Neural progenitor cell (in vitro differentiated cells): ENCODE results near the gene NHLRC4. TPM values are rescaled to one million over a fixed set of nuclear protein-coding genes. Genes with fewer than 3 reads are reported as not detected.

Experiments used
- DNase-seq: peaks from one replicate; pipeline ENCODE4 v3.0.0-alpha.2; 2016; ENCODE audit warnings: low spot score
- H2AFZ ChIP-seq: fragments of 200-600 bp; sonication (generic); replicated peaks from 2 replicates; pipeline ENCODE4 v1.6.1; 2016; ENCODE audit warnings: antibody characterized with exemption
- H3F3A ChIP-seq: fragments of 200-600 bp; sonication (generic); 2 replicates; pipeline ENCODE4 v1.6.1; 2016; ENCODE audit warnings: antibody characterized with exemption, low read depth
- H3K27ac ChIP-seq: fragments of 200-600 bp; sonication (generic); 2 replicates; pipeline ENCODE4 v1.5.1; 2016; ENCODE audit warnings: mild to moderate bottlenecking
- H3K27me3 ChIP-seq: fragments of 200-600 bp; sonication (generic); 2 replicates; pipeline ENCODE4 v1.6.1; 2016; ENCODE audit warnings: mild to moderate bottlenecking, moderate library complexity
- H3K36me3 ChIP-seq: fragments of 200-600 bp; sonication (generic); 2 replicates; pipeline ENCODE4 v1.5.1; 2016
- H3K4me1 ChIP-seq: fragments of 200-600 bp; sonication (generic); 2 replicates; pipeline ENCODE4 v1.6.1; 2016; ENCODE audit warnings: mixed run types
- H3K4me2 ChIP-seq: fragments of 200-600 bp; sonication (generic); 2 replicates; pipeline ENCODE4 v1.6.1; 2016
- H3K4me3 ChIP-seq: fragments of 200-600 bp; sonication (generic); 2 replicates; pipeline ENCODE4 v1.5.1; 2016
- H3K79me2 ChIP-seq: fragments of 200-600 bp; sonication (generic); 2 replicates; pipeline ENCODE4 v1.6.1; 2016; ENCODE audit warnings: low read depth
- H3K9ac ChIP-seq: fragments of 200-600 bp; sonication (generic); 2 replicates; pipeline ENCODE4 v1.6.1; 2016
- H3K9me3 ChIP-seq: fragments of 200-600 bp; sonication (generic); 2 replicates; pipeline ENCODE4 v1.5.1; 2016; ENCODE audit warnings: low read depth
- H4K20me1 ChIP-seq: fragments of 200-600 bp; sonication (generic); 2 replicates; pipeline ENCODE4 v1.6.1; 2016; ENCODE audit warnings: low read depth
- H3K27ac Mint-ChIP-seq: 3 replicates; pipeline ENCODE4 v1.8.0; 2021; ENCODE audit warnings: mixed read lengths
- H3K27me3 Mint-ChIP-seq: 2 replicates; pipeline ENCODE4 v1.8.0; 2022; ENCODE audit warnings: low read depth, mild to moderate bottlenecking, inconsistent platforms, moderate library complexity, mixed read lengths; ENCODE audit not compliant: insufficient read depth
- H3K36me3 Mint-ChIP-seq: 3 replicates; pipeline ENCODE4 v1.8.0; 2021; ENCODE audit warnings: mixed read lengths
- H3K4me1 Mint-ChIP-seq: 3 replicates; pipeline ENCODE4 v1.8.0; 2021; ENCODE audit warnings: mixed read lengths
- H3K4me3 Mint-ChIP-seq: 3 replicates; pipeline ENCODE4 v1.8.0; 2021; ENCODE audit warnings: mild to moderate bottlenecking, moderate library complexity, mixed read lengths
- H3K9me3 Mint-ChIP-seq: 3 replicates; pipeline ENCODE4 v1.8.0; 2020; ENCODE audit warnings: mixed read lengths
- EZH2 ChIP-seq: fragments of 200-600 bp; sonication (generic); IDR thresholded peaks from 2 replicates; pipeline ENCODE4 v1.6.1; 2017; ENCODE audit warnings: antibody characterized with exemption, mild to moderate bottlenecking, moderate library complexity
- EZH2phosphoT487 ChIP-seq: fragments of 200-600 bp; sonication (generic); IDR thresholded peaks from 2 replicates; pipeline ENCODE4 v1.6.1; 2017; ENCODE audit warnings: antibody characterized with exemption
- total RNA-seq: library from RNA; depleted of rRNA; stranded (reverse); fragments of >200 nt; gene quantifications from 2 replicates; pipeline ENCODE4 v1.2.3, GENCODE V29; 2015; ENCODE audit warnings: low replicate concordance
- TF ChIP-seq, protein P1 (sequence below): fragments of 200-600 bp; sonication (generic); IDR thresholded peaks from 2 replicates; pipeline ENCODE4 v1.5.1; 2017; ENCODE audit warnings: antibody characterized with exemption, mild to moderate bottlenecking

Gene NHLRC4
- total RNA-seq, 1 donor from 2014 or later: not detected

GRCh38 chr16:588889-589657, 22.3 kb downstream of the NHLRC4 start:
- peak overlapping the region; percentile 100 for H3K27ac Mint-ChIP-seq
- peaks cover 42% of the 10 kb centered on the region for H3K27me3 ChIP-seq
- H3K9me3 ChIP-seq: no peaks in the 10 kb centered on the region
- H4K20me1 ChIP-seq: peaks cover 74% of the 10 kb centered on the region
- peak overlapping the region; percentile 92 for H3K27ac ChIP-seq
- H2AFZ ChIP-seq: peak overlapping the region; percentile 99
- peaks cover 3% of the 10 kb centered on the region for H3K36me3 Mint-ChIP-seq
- H3F3A ChIP-seq: peaks cover 20% of the 10 kb centered on the region
- H3K4me1 Mint-ChIP-seq: peaks cover 30% of the 10 kb centered on the region
- peak overlapping the region; percentile 94 for H3K4me3 ChIP-seq
- H3K4me2 ChIP-seq: peak overlapping the region; percentile 94
- peaks cover 5% of the 10 kb centered on the region for H3K4me1 ChIP-seq
- peak; percentile 96 for DNase-seq
- H3K9me3 Mint-ChIP-seq: no peaks in the 10 kb centered on the region
- no peaks in the 10 kb centered on the region for H3K36me3 ChIP-seq
- TF ChIP-seq, protein P1, sequence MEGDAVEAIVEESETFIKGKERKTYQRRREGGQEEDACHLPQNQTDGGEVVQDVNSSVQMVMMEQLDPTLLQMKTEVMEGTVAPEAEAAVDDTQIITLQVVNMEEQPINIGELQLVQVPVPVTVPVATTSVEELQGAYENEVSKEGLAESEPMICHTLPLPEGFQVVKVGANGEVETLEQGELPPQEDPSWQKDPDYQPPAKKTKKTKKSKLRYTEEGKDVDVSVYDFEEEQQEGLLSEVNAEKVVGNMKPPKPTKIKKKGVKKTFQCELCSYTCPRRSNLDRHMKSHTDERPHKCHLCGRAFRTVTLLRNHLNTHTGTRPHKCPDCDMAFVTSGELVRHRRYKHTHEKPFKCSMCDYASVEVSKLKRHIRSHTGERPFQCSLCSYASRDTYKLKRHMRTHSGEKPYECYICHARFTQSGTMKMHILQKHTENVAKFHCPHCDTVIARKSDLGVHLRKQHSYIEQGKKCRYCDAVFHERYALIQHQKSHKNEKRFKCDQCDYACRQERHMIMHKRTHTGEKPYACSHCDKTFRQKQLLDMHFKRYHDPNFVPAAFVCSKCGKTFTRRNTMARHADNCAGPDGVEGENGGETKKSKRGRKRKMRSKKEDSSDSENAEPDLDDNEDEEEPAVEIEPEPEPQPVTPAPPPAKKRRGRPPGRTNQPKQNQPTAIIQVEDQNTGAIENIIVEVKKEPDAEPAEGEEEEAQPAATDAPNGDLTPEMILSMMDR: no peak
- TF ChIP-seq EZH2phosphoT487 (no peak), EZH2 (no peak)
- H3K79me2 ChIP-seq: peaks cover 32% of the 10 kb centered on the region
- peak overlapping the region; percentile 100 for H3K4me3 Mint-ChIP-seq
- H3K27me3 Mint-ChIP-seq: peaks cover 15% of the 10 kb centered on the region
- H3K9ac ChIP-seq: peak overlapping the region; percentile 78

GRCh38 chr16:589658-590187, 22.9 kb downstream of the NHLRC4 start, which contains the start of gene RAB40C:
TSS of gene RAB40C (plus strand) at chr16:590066. CDS start at chr16:590292, 226 bp downstream.
- Histone ChIP-seq H3K9me3 (no peaks in the 10 kb centered on the region), H3K4me1 (peaks cover 3% of the 10 kb centered on the region), H4K20me1 (peaks cover 77% of the 10 kb centered on the region), H3K36me3 (no peaks in the 10 kb centered on the region), H3K27me3 (peaks cover 38% of the 10 kb centered on the region), H3K4me3 (peak within 1 kb of the TSS; percentile 99), H2AFZ (peak within 1 kb of the TSS; percentile 99), H3K4me2 (peak within 1 kb of the TSS; percentile 94), H3K9ac (peak within 1 kb of the TSS; percentile 78), H3F3A (peaks cover 20% of the 10 kb centered on the region), H3K79me2 (peaks cover 32% of the 10 kb centered on the region), H3K27ac (peak within 1 kb of the TSS; percentile 92)
- H3K36me3 Mint-ChIP-seq: peaks cover 6% of the 10 kb centered on the region
- TF ChIP-seq EZH2phosphoT487: no peak
- TF ChIP-seq, protein P1: peak; percentile 21
- TF ChIP-seq EZH2: no peak
- H3K27ac Mint-ChIP-seq: peak within 1 kb of the TSS; percentile 100
- no peaks in the 10 kb centered on the region for H3K9me3 Mint-ChIP-seq
- peaks cover 32% of the 10 kb centered on the region for H3K4me1 Mint-ChIP-seq
- peaks cover 15% of the 10 kb centered on the region for H3K27me3 Mint-ChIP-seq
- peak; percentile 99 for DNase-seq
- peak within 1 kb of the TSS; percentile 100 for H3K4me3 Mint-ChIP-seq

GRCh38 chr16:590188-590814, 23.5 kb downstream of the NHLRC4 start:
- peaks cover 81% of the 10 kb centered on the region for H4K20me1 ChIP-seq
- H3K27me3 ChIP-seq: peaks cover 36% of the 10 kb centered on the region
- peaks cover 32% of the 10 kb centered on the region for H3K79me2 ChIP-seq
- H3K4me1 ChIP-seq: peaks cover 3% of the 10 kb centered on the region
- Mint-ChIP-seq H3K27ac (peak overlapping the region; percentile 55), H3K36me3 (peaks cover 6% of the 10 kb centered on the region), H3K27me3 (peaks cover 15% of the 10 kb centered on the region), H3K4me1 (peaks cover 32% of the 10 kb centered on the region), H3K9me3 (no peaks in the 10 kb centered on the region), H3K4me3 (peak overlapping the region; percentile 94)
- no peak overlapping the region for H3K27ac ChIP-seq
- TF ChIP-seq, protein P1: no peak
- no peak for TF ChIP-seq EZH2
- no peak for TF ChIP-seq EZH2phosphoT487
- no peaks in the 10 kb centered on the region for H3K36me3 ChIP-seq
- peak overlapping the region; percentile 57 for H3K9ac ChIP-seq
- peak overlapping the region; percentile 82 for H2AFZ ChIP-seq
- no peaks in the 10 kb centered on the region for H3K9me3 ChIP-seq
- H3K4me3 ChIP-seq: peak overlapping the region; percentile 99
- H3K4me2 ChIP-seq: peak overlapping the region; percentile 84
- peak; percentile 64 for DNase-seq
- peaks cover 20% of the 10 kb centered on the region for H3F3A ChIP-seq
